HepG2 (cell line): ENCODE measurements around the gene TMED9. TPM values are rescaled to one million over a fixed set of nuclear protein-coding genes. Genes with fewer than 3 reads are reported as not detected.

ENCODE experiments used
- KDM5B ChIP-seq: sonication (generic); formaldehyde crosslinking; IDR thresholded peaks from 2 replicates; pipeline ENCODE4 v1.4.0; 2020; ENCODE audit warnings: missing genetic modification reagents, mild to moderate bottlenecking, borderline replicate concordance
- ZFP41 ChIP-seq: sonication (generic); formaldehyde crosslinking; IDR thresholded peaks from 2 replicates; pipeline ENCODE4 v1.4.0; 2020; ENCODE audit warnings: mild to moderate bottlenecking, missing genetic modification reagents, borderline replicate concordance
- polyA plus RNA-seq, 8 experiments: library from polyadenylated mRNA; depleted of rRNA in 3 of 8; stranded (reverse) in 7 of 8; unstranded in 1 of 8; fragments of >200 nt; fragmentation: Illumina TruSeq in 4 of 8; extraction: Trizol in 4 of 8; gene quantifications; 2 replicates each; pipeline versions ENCODE4 v1.2.1 to v1.2.3, GENCODE V29; 2011 to 2016; ENCODE audit warnings: low read depth in 4 of 8, missing spikeins in 1 of 8, mixed read lengths in 1 of 8; ENCODE audit not compliant: insufficient read depth in 1 of 8
- total RNA-seq, 5 experiments: library from RNA; depleted of rRNA; stranded (reverse); fragments of >200 nt; fragmentation: Illumina TruSeq; extraction: Trizol; gene quantifications; 2 replicates each; pipeline ENCODE4 v1.2.3, GENCODE V29; 2016; ENCODE audit warnings: low read depth in 1 of 5
- TF ChIP-seq, protein P1 (sequence below): sonication (generic); formaldehyde crosslinking; IDR thresholded peaks from 2 replicates; pipeline ENCODE4 v1.5.0; 2020; ENCODE audit warnings: mild to moderate bottlenecking, missing genetic modification reagents, borderline replicate concordance
- TF ChIP-seq, protein P2 (sequence below): sonication (generic); formaldehyde crosslinking; IDR thresholded peaks from 2 replicates; pipeline ENCODE4 v1.5.1; 2020; ENCODE audit warnings: missing genetic modification reagents, mild to moderate bottlenecking, borderline replicate concordance

TMED9 gene
- total and polyA plus RNA-seq, 2 of the 13 experiments (the other 11 are each of a cell fraction or from before 2014, with no cell fraction given): 161 to 350 TPM

DNA sequence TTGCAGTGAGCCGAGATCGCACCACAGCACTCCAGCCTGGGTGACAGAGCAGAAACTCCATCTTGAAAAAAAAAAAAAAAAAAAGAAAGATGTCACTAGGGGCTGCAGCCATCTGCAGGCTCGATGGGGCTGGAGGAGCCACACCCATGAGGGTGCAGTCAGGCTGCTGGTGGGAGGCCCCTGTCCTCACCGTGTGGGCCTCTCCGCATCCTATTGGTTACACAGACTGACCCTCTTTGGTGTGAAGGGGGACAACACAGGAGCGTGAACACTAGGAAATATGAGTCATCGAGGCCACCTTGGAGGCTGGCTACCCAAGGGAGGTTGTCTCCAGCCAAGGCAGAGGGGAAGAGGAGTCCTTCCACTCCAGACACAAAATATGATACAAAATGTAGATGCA, 23.7 kb upstream of the TMED9 start (continued):
- TF ChIP-seq, protein P1, sequence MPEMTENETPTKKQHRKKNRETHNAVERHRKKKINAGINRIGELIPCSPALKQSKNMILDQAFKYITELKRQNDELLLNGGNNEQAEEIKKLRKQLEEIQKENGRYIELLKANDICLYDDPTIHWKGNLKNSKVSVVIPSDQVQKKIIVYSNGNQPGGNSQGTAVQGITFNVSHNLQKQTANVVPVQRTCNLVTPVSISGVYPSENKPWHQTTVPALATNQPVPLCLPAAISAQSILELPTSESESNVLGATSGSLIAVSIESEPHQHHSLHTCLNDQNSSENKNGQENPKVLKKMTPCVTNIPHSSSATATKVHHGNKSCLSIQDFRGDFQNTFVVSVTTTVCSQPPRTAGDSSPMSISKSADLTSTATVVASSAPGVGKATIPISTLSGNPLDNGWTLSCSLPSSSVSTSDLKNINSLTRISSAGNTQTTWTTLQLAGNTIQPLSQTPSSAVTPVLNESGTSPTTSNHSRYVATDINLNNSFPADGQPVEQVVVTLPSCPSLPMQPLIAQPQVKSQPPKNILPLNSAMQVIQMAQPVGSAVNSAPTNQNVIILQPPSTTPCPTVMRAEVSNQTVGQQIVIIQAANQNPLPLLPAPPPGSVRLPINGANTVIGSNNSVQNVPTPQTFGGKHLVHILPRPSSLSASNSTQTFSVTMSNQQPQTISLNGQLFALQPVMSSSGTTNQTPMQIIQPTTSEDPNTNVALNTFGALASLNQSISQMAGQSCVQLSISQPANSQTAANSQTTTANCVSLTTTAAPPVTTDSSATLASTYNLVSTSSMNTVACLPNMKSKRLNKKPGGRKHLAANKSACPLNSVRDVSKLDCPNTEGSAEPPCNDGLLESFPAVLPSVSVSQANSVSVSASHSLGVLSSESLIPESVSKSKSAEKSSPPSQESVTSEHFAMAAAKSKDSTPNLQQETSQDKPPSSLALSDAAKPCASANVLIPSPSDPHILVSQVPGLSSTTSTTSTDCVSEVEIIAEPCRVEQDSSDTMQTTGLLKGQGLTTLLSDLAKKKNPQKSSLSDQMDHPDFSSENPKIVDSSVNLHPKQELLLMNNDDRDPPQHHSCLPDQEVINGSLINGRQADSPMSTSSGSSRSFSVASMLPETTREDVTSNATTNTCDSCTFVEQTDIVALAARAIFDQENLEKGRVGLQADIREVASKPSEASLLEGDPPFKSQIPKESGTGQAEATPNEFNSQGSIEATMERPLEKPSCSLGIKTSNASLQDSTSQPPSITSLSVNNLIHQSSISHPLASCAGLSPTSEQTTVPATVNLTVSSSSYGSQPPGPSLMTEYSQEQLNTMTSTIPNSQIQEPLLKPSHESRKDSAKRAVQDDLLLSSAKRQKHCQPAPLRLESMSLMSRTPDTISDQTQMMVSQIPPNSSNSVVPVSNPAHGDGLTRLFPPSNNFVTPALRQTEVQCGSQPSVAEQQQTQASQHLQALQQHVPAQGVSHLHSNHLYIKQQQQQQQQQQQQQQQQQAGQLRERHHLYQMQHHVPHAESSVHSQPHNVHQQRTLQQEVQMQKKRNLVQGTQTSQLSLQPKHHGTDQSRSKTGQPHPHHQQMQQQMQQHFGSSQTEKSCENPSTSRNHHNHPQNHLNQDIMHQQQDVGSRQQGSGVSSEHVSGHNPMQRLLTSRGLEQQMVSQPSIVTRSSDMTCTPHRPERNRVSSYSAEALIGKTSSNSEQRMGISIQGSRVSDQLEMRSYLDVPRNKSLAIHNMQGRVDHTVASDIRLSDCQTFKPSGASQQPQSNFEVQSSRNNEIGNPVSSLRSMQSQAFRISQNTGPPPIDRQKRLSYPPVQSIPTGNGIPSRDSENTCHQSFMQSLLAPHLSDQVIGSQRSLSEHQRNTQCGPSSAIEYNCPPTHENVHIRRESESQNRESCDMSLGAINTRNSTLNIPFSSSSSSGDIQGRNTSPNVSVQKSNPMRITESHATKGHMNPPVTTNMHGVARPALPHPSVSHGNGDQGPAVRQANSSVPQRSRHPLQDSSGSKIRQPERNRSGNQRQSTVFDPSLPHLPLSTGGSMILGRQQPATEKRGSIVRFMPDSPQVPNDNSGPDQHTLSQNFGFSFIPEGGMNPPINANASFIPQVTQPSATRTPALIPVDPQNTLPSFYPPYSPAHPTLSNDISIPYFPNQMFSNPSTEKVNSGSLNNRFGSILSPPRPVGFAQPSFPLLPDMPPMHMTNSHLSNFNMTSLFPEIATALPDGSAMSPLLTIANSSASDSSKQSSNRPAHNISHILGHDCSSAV: no peak
- TF ChIP-seq, protein P2, sequence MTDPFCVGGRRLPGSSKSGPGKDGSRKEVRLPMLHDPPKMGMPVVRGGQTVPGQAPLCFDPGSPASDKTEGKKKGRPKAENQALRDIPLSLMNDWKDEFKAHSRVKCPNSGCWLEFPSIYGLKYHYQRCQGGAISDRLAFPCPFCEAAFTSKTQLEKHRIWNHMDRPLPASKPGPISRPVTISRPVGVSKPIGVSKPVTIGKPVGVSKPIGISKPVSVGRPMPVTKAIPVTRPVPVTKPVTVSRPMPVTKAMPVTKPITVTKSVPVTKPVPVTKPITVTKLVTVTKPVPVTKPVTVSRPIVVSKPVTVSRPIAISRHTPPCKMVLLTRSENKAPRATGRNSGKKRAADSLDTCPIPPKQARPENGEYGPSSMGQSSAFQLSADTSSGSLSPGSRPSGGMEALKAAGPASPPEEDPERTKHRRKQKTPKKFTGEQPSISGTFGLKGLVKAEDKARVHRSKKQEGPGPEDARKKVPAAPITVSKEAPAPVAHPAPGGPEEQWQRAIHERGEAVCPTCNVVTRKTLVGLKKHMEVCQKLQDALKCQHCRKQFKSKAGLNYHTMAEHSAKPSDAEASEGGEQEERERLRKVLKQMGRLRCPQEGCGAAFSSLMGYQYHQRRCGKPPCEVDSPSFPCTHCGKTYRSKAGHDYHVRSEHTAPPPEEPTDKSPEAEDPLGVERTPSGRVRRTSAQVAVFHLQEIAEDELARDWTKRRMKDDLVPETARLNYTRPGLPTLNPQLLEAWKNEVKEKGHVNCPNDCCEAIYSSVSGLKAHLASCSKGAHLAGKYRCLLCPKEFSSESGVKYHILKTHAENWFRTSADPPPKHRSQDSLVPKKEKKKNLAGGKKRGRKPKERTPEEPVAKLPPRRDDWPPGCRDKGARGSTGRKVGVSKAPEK (CRISPR knock-in tag): no peak
- TF ChIP-seq KDM5B (CRISPR knock-in tag) (no peak), ZFP41 (CRISPR knock-in tag) (no peak)
